RWPE2 (cell line): ENCODE data around the gene SERTAD1.

Experiments
- ATAC-seq: fragments of 200-7000 bp; cut with Tn5 transposase; 3 replicates; pipeline ENCODE4 v1.9.1; 2021; ENCODE audit warnings: low read depth
- DNase-seq: peaks from one replicate; pipeline ENCODE4 v3.0.0-alpha.2; 2020; ENCODE audit warnings: low spot score
- H3K27ac ChIP-seq: fragments of 450-650 bp; 2 replicates; pipeline ENCODE4 v1.5.1; 2017; ENCODE audit warnings: mild to moderate bottlenecking; ENCODE audit not compliant: poor library complexity, severe bottlenecking
- H3K27me3 ChIP-seq: fragments of 250-450 bp; sonication (Bioruptor Pico); 2 replicates; pipeline ENCODE4 v1.5.1; 2021; ENCODE audit warnings: mild to moderate bottlenecking, moderate library complexity; ENCODE audit not compliant: insufficient read depth, poor library complexity, severe bottlenecking
- H3K36me3 ChIP-seq: fragments of 250-450 bp; sonication (Bioruptor Pico); 2 replicates; pipeline ENCODE4 v1.5.1; 2020; ENCODE audit warnings: low read depth, mild to moderate bottlenecking, moderate library complexity
- H3K4me1 ChIP-seq: fragments of 250-450 bp; sonication (Bioruptor Pico); 2 replicates; pipeline ENCODE4 v1.5.1; 2021; ENCODE audit warnings: mild to moderate bottlenecking, moderate library complexity; ENCODE audit not compliant: insufficient read depth, poor library complexity, severe bottlenecking
- H3K4me3 ChIP-seq: fragments of 250-450 bp; sonication (Bioruptor Pico); 2 replicates; pipeline ENCODE4 v1.5.1; 2021; ENCODE audit warnings: mild to moderate bottlenecking, moderate library complexity; ENCODE audit not compliant: severe bottlenecking
- H3K9me3 ChIP-seq: fragments of 250-450 bp; sonication (Bioruptor Pico); 2 replicates; pipeline ENCODE4 v1.5.1; 2021; ENCODE audit warnings: mild to moderate bottlenecking, moderate library complexity; ENCODE audit not compliant: severe bottlenecking
- CTCF ChIP-seq: fragments of 450-650 bp; IDR thresholded peaks from one replicate; pipeline ENCODE4 v1.5.1; 2017; ENCODE audit warnings: mild to moderate bottlenecking, moderate library complexity; ENCODE audit not compliant: poor library complexity, severe bottlenecking

Gene SERTAD1

GRCh38 chr19:40376286-40376862 is 49.4 kb downstream of the SERTAD1 start:
- no peaks in the 10 kb centered on the region for H3K9me3 ChIP-seq
- H3K4me1 ChIP-seq = no peaks in the 10 kb centered on the region
- no peak overlapping the region for H3K27ac ChIP-seq
- no peak for TF ChIP-seq CTCF
- H3K27me3 ChIP-seq = no peaks in the 10 kb centered on the region
- DNase-seq (no peak), ATAC-seq (no peak)
- H3K36me3 ChIP-seq = peaks cover 3% of the 10 kb centered on the region; the same call in 1 of the 2 replicates
- no peak overlapping the region for H3K4me3 ChIP-seq

DNA sequence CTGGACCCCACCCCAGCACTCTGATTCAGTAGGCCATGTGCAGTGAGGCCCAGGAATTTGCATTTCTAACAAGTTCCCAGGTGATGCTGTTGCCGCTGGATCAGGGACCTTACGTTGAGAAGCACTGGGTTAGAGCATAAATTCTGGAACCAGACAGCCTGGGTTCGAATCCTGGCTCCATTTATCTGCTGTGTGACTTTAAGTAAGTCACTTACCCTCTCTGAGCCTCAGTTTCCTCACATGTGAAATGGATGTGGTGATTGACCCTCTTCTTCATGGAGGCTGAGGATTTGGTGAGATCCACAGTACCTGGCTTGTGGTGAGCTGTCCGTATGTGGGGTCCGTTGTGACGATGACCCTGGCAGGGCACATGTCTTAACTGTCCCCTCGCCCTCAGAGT is 51.7 kb downstream of the SERTAD1 start:
- H3K4me1 ChIP-seq = no peaks in the 10 kb centered on the region
- TF ChIP-seq CTCF = no peak

DNA sequence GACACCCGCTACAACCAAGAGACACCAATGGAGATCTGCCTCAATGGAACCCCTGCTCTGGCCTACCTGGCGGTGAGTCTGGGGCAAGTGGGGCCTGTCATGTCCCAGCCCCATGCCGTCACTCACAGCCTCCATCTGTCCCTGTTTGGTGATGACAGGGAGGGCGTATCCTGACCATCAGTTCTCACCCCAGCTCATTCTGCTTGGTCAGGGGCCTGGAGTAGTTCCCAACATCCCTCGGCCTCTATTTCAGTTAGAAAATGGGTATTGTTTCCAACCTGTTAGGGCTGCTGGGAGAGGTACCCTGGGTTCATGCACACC is 54.0 kb downstream of the SERTAD1 start:
- no peak for TF ChIP-seq CTCF
- Histone ChIP-seq H3K4me3 (no peak overlapping the region), H3K27me3 (no peaks in the 10 kb centered on the region), H3K4me1 (no peaks in the 10 kb centered on the region), H3K36me3 (peaks cover 12% of the 10 kb centered on the region), H3K27ac (no peak overlapping the region), H3K9me3 (no peaks in the 10 kb centered on the region)
- DNase-seq = no peak
- no peak for ATAC-seq

More for the DNA sequence above, 51.7 kb downstream of the SERTAD1 start:
- Histone ChIP-seq H3K36me3 (peaks cover 3% of the 10 kb centered on the region; the same call in 1 of the 2 replicates), H3K27ac (no peak overlapping the region), H3K27me3 (no peaks in the 10 kb centered on the region), H3K4me3 (no peak overlapping the region), H3K9me3 (no peaks in the 10 kb centered on the region)
- ATAC-seq (no peak), DNase-seq (no peak)
